ENCODE results near the gene GFY.

GFY gene

DNA sequence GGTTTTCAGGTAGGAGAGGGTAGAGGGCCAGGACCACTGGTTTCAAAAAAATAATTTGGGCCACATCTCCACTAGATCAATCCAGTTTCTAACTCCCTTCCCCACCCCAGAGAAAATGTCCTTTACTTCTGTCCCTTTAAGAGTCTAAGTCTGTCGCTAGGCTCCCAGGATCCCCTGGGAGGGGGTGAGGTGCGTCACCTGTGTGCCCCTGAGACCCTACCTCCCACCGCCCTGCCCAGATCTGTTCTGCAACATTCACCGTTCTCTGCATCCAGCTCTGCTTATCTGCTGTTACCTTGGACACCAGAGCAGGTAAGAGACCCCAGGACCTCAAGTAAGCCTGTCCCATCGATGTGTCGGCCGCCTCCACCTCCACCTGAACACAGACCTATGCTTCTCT lies at the start of gene GFY:
GFY (plus strand) TSS at position 211 of the 400 bp plus-strand sequence. CDS start 1,043 bp downstream, outside the sequence.
- no peak for TF ChIP-seq ZFP30 (CRISPR knock-in tag; IDR thresholded peaks at IDR 0.05)
- TF ChIP-seq PPARA (CRISPR knock-in tag; IDR thresholded peaks at IDR 0.05; ENCODE audit: borderline replicate concordance) = no peak
- ATAC-seq = no peak

DNA sequence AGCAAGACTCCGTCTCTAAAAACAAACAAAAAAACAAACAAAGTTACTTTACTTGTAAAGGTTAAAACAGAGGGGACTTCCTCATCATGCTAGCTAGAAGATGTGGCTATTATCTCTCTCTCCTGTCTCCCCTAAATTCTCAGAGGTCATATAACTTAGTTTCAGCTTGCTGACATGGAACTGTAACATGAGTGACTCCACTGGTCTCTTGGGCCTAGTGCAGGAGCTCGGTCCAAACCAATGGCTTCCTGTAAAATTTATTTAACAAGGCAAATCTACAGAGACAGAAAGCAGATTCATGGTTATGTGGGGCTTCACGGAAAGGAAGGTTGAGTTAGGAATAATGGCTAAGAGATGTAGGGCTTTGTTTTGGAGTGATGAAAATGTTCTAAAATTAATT lies 46.7 kb upstream of the GFY start:
- ATAC-seq = no peak
- TF ChIP-seq TOX (CRISPR knock-in tag; IDR thresholded peaks at IDR 0.05; ENCODE audit: borderline replicate concordance) (no peak), ZFP30 (CRISPR knock-in tag; IDR thresholded peaks at IDR 0.05) (no peak), BACH2 (CRISPR knock-in tag; IDR thresholded peaks at IDR 0.05; ENCODE audit: borderline replicate concordance) (no peak), RARB (CRISPR knock-in tag; IDR thresholded peaks at IDR 0.05) (no peak), OSR1 (CRISPR knock-in tag; IDR thresholded peaks at IDR 0.05) (no peak), PPARA (CRISPR knock-in tag; IDR thresholded peaks at IDR 0.05; ENCODE audit: borderline replicate concordance) (no peak), SNAI2 (CRISPR knock-in tag; IDR thresholded peaks at IDR 0.05) (no peak), GLIS3 (CRISPR knock-in tag; IDR thresholded peaks at IDR 0.05) (no peak), CSDC2 (CRISPR knock-in tag; IDR thresholded peaks at IDR 0.05) (no peak), CREB5 (CRISPR knock-in tag; IDR thresholded peaks at IDR 0.05; ENCODE audit: low read depth) (no peak), ZFP3 (CRISPR knock-in tag; IDR thresholded peaks at IDR 0.05) (no peak)
- TF ChIP-seq, protein P1, sequence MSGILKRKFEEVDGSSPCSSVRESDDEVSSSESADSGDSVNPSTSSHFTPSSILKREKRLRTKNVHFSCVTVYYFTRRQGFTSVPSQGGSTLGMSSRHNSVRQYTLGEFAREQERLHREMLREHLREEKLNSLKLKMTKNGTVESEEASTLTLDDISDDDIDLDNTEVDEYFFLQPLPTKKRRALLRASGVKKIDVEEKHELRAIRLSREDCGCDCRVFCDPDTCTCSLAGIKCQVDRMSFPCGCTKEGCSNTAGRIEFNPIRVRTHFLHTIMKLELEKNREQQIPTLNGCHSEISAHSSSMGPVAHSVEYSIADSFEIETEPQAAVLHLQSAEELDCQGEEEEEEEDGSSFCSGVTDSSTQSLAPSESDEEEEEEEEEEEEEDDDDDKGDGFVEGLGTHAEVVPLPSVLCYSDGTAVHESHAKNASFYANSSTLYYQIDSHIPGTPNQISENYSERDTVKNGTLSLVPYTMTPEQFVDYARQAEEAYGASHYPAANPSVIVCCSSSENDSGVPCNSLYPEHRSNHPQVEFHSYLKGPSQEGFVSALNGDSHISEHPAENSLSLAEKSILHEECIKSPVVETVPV (CRISPR knock-in tag; IDR thresholded peaks at IDR 0.05) = no peak

DNA sequence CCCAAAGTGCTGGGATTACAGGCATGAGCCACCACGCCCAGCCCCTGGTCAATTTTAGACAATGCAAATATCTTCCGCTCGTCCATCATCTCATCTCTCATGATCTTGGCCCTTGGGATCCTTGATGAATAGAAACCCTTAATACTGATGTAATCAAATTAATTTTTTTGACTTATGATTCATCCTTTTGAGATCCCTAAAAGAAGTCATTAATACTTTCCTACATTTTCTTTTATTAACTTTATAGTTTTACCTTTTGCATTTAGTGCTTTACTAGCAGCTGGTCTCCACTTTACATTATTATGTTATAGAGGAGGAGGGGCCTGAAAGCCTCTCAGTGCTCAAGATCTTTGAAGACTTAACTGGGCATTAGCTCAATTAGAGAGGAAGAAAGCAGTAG lies 44.8 kb upstream of the GFY start:
- no peak for TF ChIP-seq ISL1 (CRISPR knock-in tag; IDR thresholded peaks at IDR 0.05)
- no peak for TF ChIP-seq ZFP3 (CRISPR knock-in tag; IDR thresholded peaks at IDR 0.05)
- no peak for TF ChIP-seq TCF4 (CRISPR knock-in tag; IDR thresholded peaks at IDR 0.05; ENCODE audit: borderline replicate concordance)
- ATAC-seq = no peak

DNA sequence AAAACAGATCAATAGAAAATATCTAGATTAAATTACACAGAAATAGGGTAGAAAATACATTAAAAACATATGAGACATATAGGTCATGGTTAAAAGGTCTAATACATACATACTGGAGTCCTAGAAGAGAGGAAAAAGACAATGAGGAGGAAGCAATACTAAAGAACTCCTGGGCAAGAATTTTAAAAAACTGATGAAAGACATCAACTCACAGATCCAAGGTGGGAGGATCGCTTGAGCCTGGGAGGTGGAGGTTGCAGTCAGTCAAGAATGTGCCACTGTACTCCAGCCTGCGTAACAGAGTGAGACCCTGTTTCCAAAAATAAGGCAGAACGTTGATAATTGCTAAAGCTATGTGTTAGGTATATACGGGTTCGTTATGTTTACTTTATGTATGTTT lies 42.5 kb upstream of the GFY start:
- TF ChIP-seq ESRRG (CRISPR knock-in tag; IDR thresholded peaks at IDR 0.05) (no peak), ZNF8 (CRISPR knock-in tag; IDR thresholded peaks at IDR 0.05) (no peak), ZC3H10 (CRISPR knock-in tag; IDR thresholded peaks at IDR 0.05) (no peak), BACH2 (CRISPR knock-in tag; IDR thresholded peaks at IDR 0.05; ENCODE audit: borderline replicate concordance) (no peak), TCF4 (CRISPR knock-in tag; IDR thresholded peaks at IDR 0.05; ENCODE audit: borderline replicate concordance) (no peak), ZNF70 (CRISPR knock-in tag; IDR thresholded peaks at IDR 0.05) (no peak), OSR1 (CRISPR knock-in tag; IDR thresholded peaks at IDR 0.05) (no peak), TOX (CRISPR knock-in tag; IDR thresholded peaks at IDR 0.05; ENCODE audit: borderline replicate concordance) (no peak), ZFP3 (CRISPR knock-in tag; IDR thresholded peaks at IDR 0.05) (no peak), PPARA (CRISPR knock-in tag; IDR thresholded peaks at IDR 0.05; ENCODE audit: borderline replicate concordance) (no peak), GLIS3 (CRISPR knock-in tag; IDR thresholded peaks at IDR 0.05) (no peak), CREB5 (CRISPR knock-in tag; IDR thresholded peaks at IDR 0.05; ENCODE audit: low read depth) (no peak), PATZ1 (CRISPR knock-in tag; IDR thresholded peaks at IDR 0.05; ENCODE audit: borderline replicate concordance) (no peak), ZFP30 (CRISPR knock-in tag; IDR thresholded peaks at IDR 0.05) (no peak), SNAI2 (CRISPR knock-in tag; IDR thresholded peaks at IDR 0.05) (no peak), ZNF565 (CRISPR knock-in tag; conservative IDR thresholded peaks at IDR 0.05; ENCODE audit: low read depth) (no peak), ARNTL (CRISPR knock-in tag; IDR thresholded peaks at IDR 0.05; ENCODE audit: borderline replicate concordance, low read depth) (no peak), POU6F1 (CRISPR knock-in tag; IDR thresholded peaks at IDR 0.05; ENCODE audit: borderline replicate concordance, low read depth) (no peak)
- TF ChIP-seq, protein P1 (CRISPR knock-in tag; IDR thresholded peaks at IDR 0.05) = no peak
- TF ChIP-seq, protein P2, sequence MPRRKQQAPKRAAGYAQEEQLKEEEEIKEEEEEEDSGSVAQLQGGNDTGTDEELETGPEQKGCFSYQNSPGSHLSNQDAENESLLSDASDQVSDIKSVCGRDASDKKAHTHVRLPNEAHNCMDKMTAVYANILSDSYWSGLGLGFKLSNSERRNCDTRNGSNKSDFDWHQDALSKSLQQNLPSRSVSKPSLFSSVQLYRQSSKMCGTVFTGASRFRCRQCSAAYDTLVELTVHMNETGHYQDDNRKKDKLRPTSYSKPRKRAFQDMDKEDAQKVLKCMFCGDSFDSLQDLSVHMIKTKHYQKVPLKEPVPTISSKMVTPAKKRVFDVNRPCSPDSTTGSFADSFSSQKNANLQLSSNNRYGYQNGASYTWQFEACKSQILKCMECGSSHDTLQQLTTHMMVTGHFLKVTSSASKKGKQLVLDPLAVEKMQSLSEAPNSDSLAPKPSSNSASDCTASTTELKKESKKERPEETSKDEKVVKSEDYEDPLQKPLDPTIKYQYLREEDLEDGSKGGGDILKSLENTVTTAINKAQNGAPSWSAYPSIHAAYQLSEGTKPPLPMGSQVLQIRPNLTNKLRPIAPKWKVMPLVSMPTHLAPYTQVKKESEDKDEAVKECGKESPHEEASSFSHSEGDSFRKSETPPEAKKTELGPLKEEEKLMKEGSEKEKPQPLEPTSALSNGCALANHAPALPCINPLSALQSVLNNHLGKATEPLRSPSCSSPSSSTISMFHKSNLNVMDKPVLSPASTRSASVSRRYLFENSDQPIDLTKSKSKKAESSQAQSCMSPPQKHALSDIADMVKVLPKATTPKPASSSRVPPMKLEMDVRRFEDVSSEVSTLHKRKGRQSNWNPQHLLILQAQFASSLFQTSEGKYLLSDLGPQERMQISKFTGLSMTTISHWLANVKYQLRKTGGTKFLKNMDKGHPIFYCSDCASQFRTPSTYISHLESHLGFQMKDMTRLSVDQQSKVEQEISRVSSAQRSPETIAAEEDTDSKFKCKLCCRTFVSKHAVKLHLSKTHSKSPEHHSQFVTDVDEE (CRISPR knock-in tag; IDR thresholded peaks at IDR 0.05) = no peak
- ATAC-seq = no peak
